NCI-H2107 treated with DMSO at 0.1 percent for 48 hours (cell line): ENCODE measurements around the gene GRM7.
A peak's percentile ranks its signal among the peaks of the same experiment; 100 is the strongest.

ENCODE experiments used
- DNase-seq: peaks from one replicate; lab custom pipeline; 2025; ENCODE audit not compliant: unreplicated experiment; lab: John Stamatoyannopoulos, UW

The GRM7 gene

DNA sequence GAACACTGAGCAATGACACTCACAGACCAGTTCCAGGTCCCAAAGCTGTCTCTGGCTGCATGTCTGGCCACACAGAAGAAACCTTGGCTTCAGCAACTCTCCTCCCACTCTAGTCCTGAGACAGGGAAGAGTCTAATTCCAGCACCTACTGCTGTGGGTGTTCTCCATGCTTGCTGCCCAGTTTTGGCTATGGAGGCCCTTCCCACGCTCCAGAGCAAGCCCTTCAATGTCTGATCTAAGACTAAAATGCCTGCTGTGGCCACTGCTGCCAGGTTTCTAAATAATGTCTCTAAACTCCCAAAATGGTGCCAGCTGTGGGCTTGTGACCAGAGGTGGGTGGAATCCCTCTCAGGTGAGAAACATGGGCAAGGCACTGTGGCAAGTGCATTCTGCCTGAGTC lies 531.3 kb downstream of the GRM7 start:
- no peak for DNase-seq

DNA sequence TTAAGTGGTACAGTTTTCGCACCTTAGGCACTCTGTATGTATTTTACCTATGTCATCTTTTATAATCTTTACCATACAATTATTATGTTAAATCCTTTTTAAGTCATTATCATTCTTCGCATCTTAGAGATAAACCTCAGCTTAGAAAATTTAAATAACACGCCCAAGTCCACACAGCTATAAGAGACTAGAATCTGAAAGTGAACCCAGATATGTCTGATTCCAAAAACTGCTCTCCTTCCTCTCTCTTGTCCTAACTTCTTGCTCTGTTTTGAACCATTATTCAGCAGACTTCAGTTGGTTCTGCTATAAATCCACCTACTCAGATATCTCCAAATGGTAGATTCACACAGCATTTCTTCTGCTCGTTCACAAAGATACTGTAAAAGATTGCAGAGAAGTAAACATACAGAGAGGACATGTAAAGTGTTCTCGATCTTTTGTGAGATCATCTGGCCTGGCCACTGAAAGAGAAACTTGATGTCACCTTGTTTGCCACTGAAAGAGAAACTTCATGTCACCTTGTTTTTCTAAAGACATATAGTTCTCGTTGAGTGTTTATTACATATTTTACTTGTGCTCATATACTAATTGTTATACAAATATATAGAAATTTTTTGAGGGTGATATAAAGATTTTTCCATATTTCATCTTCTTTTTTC lies 533.2 kb downstream of the GRM7 start:
- no peak for DNase-seq

DNA sequence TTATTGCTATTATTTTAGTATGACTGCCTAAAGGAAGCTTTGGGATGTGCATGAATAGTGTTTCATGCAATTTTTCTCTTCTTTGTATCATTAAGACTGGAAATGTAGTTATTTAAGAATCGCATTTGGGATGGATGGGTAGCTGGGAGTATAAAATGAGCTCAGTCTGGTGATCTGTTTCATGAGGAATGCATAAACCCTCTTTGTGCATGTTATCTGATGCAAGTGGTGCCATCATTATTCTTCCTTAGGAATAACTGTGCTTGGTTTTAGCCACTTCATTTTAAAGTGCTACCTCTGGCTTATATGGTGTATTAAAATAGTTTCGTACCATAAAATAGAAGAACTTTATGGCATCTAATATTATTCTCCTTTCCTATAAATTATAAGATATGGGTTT lies 535.6 kb downstream of the GRM7 start:
- DNase-seq = no peak

GRCh38 chr3:7397097-7397496 lies 536.2 kb downstream of the GRM7 start:
- DNase-seq = no peak

DNA sequence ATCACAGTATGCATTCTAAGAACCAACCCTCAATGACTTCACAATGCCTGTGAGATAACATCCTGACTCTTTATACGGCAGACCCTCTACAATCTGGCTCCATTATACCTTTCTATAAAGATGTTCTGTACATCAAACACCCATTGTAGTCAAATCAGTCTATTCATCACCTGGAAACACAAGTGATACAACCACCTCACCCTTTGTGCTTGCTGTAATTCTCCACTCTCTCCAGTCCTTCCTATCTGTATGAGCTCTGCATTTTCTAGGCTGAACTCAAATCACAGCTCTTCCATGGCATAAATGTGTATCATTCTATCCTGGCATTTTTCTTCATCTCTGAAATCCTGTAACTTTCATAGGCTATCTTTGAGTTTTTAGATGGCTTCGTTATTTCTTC lies 539.4 kb downstream of the GRM7 start:
- DNase-seq = no peak

DNA sequence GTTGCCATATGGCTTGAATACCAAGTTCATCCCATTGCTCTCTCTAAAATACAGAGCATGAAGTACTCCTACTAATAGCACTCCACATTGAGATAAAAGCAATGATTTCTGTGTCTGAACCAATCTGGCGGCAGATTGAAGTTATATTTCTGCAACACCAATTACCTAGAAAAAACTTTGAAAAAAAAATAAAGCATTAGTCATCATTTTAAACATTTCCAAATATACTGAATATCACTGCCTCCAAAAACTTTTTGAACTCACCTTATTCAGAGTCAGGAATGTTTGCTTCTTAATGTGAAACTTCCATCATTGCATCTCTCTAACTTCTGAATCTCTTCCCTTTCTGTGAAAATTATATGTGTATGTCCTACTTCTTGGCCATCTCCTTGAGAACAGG lies 540.5 kb downstream of the GRM7 start:
- no peak for DNase-seq

DNA sequence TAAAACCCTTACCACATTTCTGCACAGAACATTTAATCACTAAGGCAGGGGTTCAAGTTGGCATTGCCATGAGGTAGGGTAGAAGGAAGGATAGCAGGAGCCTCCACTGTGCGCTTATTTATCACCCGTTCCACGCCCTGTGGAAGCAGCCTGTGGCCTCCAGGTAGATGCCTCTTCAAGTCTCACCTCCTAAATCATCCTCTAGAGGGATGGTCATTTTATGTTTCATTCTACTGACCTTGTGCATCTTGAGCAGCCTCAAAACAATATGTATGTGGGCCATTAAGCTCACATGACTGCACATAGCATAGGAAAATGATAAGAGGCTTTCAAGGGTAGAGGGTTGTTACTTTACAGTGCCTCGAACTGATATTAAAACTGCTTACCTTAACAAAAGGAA lies 546.2 kb downstream of the GRM7 start:
- no peak for DNase-seq

DNA sequence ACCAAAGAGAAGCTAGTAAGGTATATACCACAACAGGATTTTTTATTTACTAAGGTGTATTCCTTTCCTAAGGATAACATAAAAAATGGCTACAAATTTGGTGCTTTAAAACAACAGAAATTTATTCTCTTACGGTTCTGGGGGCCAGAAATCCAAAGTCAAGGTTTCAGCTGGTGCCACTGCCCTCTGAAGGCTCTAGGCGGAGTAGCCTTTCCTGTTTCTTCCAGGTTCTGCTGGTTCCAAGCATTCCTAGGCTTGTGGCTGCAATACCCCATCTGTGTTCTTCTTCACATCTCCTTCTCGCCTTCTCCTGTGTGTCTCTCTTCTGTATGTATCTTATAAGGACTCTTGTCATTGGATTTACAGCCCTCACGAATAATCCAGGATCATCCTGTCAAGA lies 549.9 kb downstream of the GRM7 start:
- DNase-seq = no peak

DNA sequence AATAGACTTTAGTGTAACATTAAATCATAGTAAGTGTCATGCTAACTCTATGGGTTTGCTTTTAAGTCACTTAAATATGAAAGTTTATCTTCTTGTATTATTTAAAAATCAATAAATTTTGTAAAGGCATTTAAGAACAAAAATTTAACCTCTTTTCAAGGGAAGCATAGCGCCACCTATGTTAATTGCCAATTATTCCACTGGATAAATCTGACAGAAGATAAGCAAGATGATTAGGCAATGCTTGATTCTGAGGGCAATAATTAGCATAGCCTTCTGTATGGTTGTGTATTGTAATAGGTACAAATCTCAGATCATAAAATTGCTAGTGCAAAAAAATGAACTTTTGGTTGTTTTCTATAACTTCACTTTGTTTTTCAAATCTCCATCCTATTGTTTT lies 560.1 kb downstream of the GRM7 start:
- no peak for DNase-seq

GRCh38 chr3:7423036-7423435 lies 562.1 kb downstream of the GRM7 start:
- DNase-seq = no peak

GRCh38 chr3:7423995-7424394 lies 563.1 kb downstream of the GRM7 start:
- DNase-seq = no peak

DNA sequence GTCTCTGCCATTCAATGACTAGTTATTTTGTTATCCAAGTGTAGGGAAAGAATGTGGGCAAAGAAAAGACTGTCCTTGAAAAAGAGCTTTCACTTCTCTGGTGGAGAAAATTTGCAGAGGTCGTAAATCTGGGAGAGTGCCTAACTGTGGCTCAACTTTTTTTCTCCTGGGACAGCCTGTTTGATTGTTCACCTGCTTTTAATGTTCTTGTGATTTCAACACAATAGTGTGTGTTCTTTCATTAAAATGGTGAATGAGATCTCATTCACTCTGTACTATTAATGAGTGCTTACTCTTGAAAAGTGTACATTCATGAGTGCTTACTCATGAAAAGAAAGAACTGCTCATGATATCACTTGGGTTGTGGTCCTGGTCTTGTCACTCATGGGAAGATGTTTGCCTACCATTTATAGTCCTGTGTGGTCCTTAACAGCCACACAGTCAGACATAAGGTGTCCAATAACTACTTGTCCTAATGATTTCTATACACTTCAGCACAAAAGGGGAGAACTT lies 567.3 kb downstream of the GRM7 start:
- peak; percentile 2 for DNase-seq

DNA sequence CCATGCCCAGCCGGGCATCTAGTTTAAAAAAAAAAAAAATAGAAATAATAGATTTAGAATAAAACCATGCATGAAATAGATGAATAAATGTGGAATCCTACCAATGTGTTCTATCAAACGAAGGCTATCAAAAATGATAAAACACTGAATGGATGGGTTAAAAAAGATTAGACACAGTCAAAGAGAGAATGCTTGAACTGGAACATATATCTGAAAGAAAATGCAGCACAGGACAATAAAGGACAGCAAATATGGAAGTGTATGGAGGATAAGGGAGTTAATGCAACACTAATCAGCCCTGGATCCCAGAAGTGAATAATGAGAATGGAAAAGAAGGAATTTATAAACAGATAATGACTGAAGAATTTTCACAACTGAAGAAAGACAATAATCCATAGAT lies 571.7 kb downstream of the GRM7 start:
- DNase-seq = no peak

DNA sequence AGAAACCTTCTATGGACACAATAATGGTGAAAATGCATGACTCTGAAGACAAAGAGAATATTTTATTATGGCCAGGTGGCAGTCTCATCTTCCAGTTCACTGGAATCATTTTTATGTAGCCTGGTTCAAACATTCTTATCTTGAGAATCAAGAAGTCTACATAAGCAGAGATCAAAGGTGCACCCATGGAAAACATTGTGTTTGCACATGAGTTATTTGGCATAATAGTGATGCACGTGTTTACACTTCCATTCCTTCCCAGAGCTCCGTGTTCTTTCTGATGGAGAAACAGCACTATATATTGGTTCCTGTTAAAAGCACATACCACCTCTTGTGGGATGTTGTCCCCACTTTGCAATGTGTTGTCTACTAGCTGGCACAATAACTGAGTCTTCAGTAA lies 572.2 kb downstream of the GRM7 start:
- DNase-seq = no peak

- no peak for DNase-seq
Measured at GRCh38 chr3:7436542-7436941, 575.6 kb downstream of the GRM7 start.

GRCh38 chr3:7437231-7437630 lies 576.3 kb downstream of the GRM7 start:
- no peak for DNase-seq

DNA sequence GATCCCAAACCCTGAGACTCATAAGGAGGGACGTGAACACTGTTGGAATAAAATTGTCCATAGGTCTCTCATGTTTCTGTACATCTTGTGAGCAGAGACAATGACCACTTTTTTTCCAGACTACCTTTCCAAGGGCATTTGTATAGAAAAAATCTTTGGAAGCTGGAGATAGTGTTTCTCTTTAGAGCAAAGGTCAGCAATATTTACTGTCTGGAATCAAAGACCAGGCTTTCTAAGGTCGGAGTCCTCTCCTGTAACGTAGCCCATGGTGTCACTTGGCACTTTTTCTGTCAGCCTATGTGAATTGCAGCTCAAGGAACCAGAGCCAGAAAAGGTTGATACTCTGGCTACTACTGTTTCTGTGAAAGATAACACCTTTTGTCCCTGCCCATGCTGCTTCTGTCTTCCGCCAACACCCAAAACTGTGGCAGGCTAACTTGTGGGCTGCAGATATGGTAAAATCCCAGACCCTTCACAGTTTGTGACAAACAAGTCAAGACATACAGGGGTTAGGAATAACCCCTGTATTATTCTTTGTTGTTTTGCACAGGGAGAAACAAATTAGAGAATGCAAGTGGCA lies 578.3 kb downstream of the GRM7 start:
- no peak for DNase-seq

DNA sequence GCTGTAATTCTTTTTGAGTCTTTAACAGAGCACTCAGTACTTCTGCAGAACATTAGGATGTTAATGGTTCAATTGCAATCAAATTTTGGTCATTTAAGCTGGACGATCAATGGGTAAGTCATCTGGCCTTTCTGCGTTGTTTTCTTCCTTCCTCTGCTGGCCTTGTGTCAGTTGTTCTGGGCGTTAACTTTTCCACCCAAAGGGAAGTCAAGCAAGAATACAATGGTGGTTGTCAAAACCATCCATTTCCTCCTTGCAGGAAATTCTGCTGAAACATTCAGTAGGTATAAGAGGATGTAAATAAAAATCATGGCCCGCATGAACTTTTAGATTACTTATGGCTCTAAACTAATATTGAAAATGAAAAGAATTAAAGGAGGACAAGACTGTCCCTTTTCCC lies 584.0 kb downstream of the GRM7 start:
- DNase-seq = no peak

DNA sequence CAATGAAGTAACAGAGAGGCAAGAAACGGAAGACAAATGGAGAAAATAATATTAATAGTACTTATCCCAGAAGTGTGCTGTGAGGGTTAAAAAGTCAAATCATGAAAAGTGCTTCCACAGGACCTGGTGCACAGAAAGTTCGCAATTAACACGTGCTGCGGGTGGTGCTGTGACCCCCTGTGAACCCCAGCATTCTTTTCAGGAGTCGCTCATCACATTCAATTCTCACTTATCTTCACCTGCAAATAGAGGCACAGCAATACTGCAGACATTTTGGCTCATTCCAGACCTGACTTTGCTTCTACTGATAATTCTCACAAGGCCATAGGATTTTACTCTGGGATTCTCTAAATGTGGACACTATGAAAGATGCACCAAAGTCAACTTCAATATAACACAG lies 584.4 kb downstream of the GRM7 start:
- no peak for DNase-seq

DNA sequence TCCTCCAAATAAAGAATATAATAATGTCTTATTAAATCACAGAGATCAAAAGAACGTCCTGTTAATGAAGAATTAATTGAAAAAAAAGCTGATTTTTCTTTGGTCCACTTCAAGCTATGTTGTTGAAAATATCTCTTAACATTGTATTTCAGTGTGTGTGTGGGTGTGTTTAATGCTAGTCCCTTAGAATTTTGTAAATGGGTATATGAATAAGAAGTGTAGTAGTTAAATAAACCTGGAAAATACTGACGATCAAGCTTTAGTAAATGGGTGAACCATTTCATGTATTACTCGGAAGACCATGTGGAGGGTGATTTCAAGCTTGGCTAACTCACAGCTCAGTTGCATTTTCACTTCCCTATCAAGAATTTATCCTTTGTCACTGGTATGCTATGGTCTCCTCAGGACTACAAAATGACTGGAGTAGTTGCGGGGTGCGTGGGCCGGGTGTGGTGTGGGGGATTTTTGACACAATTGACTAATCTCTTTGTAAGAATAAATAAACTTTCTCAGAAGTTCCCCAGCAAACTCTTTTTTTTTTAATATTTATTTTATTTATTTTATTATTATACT lies 586.4 kb downstream of the GRM7 start:
- DNase-seq = no peak

DNA sequence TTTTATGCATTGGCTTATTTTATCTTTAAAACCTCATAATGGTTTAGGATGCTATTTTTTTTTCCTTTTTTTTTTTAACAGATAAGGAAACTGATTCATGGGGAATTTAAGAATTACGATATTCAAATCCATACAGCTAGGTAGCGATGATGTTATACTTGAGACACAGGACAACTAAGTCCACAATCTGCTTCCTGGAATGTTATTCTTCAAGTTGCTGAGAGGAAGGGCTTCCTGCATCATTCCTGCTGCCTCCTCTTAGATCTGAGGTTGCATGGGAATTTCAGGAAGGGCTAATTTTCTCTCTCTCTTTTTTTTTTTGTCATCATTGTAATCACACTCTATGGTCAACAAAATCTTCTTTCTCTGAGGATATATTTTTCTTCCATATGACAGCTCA lies 595.5 kb downstream of the GRM7 start:
- DNase-seq = no peak

GRCh38 chr3:7461202-7461825 lies 600.4 kb downstream of the GRM7 start:
- DNase-seq = no peak
